Hindlimb muscle (tissue), 1 donor: ENCODE data around the gene PHC2. TPM values are rescaled to one million over a fixed set of nuclear protein-coding genes. Genes with fewer than 3 reads are reported as not detected.
A peak's percentile ranks its signal among the peaks of the same experiment; 100 is the strongest.

Source experiments
- DNase-seq: peaks from one replicate; pipeline ENCODE4 v3.0.0-alpha.2; 2013
- polyA plus RNA-seq: library from polyadenylated mRNA; unstranded; fragments of 120-200 nt; gene quantifications from one replicate; pipeline ENCODE4 v1.2.1, GENCODE V29; 2013; ENCODE audit not compliant: insufficient read length

Gene PHC2
- polyA plus RNA-seq, 1 donor = 77.9 TPM

DNA sequence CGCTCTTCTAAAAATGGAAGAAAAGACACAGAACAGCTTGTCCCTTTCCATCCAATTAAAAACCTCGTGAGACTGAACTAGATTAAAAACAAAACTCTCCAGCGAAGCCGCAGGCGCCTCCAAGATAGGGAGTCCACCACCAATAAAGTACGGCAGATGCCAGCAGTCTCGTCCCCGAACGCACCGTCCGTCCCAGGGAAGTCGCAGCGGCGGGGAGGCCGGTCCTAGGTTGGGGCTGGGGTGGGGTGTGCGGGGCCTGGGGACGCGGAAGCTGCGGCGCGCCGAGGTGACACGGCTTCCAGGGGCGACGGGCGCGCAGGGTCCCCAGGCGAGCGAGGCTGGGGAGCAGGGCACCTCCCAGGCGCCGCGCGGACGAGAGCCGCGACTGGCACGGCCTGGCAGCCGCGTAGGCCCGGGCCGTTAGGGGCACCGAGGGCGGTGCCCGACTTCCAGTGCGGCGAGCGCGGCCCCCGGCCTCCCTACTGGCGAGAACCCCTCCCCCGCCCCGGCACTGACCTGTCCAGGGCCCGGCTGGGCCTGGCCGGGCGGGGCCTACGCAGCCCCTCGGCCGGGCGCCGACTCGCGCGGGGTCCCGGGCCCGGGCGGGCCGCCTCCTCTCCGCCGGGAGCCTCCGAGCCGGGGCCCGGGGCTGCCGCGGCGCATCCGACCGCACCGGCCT lies 81.7 kb downstream of the PHC2 start:
- DNase-seq = no peak

- no peak for DNase-seq
Measured at GRCh38 chr1:33348676-33349080, 82.2 kb downstream of the PHC2 start.

DNA sequence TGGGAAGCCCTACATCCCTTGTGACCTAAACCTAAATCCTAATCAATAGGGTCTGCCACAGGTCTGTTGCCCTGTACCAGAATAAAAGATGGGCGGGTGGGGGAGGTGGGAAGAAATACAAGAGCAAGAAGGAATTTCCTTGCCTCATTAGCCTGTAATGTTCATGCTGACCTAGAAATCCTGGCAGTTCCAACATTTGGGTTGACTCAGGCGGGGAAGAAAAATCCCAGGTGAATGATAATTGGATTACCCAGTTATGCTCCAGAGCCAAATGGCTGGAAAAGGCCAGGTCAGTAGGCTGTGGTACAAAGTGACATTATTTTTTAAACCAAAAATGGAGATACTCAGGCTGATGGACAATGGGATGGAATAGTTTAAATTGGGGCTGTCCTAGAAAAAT lies 82.7 kb downstream of the PHC2 start:
- DNase-seq = no peak

DNA sequence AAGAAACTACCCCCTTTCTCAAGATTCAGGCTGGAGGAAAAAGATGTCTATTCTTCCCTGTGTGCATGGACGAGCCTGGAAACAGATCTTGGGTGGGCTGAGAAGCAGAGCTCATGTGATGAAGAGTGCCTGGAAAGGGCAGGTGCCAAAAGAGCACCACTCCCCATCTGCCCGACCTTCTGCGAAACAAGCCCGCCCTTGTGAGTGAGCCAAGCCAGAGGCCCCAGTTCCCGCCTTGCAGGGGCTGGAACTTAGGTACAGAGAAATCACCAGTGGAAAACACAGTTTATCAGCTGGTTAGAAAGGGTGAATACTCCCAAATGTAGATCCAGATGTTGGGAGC lies 83.3 kb downstream of the PHC2 start:
- no peak for DNase-seq

DNA sequence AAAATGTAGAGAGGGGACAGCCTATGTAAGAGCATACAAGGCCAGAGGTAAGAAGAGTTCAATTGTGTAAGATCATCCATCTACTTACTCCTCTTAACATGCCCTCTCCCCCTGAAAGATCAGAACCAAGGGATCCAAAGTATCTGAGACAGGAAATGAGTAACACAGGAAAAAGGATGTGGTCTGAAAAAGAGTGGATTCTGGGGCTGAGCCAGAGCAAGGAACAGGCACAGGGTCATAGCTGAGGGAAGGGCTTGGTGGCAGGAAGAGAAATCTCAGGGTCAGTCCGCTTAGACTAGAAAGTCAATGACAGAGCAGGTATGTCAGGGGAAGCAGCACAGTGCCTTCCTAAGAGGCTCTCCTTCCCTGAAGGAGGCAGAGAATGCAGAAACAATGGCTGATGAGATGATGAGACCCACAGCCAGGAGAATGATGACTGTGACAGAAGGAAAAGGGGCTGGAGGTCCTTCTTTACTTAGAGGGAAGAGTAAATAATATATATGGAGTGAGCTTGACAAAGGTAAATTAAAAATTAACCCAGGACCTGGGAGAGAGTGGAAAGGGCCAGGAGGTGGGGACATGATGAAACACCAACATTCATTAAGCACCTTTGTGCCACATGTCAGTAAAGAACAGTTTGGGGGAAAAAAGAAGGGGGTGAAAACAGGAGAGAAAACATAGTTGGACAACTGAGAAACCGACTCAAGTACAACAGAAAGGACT lies 83.8 kb downstream of the PHC2 start:
- DNase-seq = no peak

GRCh38 chr1:33346533-33346926 lies 84.4 kb downstream of the PHC2 start:
- no peak for DNase-seq

DNA sequence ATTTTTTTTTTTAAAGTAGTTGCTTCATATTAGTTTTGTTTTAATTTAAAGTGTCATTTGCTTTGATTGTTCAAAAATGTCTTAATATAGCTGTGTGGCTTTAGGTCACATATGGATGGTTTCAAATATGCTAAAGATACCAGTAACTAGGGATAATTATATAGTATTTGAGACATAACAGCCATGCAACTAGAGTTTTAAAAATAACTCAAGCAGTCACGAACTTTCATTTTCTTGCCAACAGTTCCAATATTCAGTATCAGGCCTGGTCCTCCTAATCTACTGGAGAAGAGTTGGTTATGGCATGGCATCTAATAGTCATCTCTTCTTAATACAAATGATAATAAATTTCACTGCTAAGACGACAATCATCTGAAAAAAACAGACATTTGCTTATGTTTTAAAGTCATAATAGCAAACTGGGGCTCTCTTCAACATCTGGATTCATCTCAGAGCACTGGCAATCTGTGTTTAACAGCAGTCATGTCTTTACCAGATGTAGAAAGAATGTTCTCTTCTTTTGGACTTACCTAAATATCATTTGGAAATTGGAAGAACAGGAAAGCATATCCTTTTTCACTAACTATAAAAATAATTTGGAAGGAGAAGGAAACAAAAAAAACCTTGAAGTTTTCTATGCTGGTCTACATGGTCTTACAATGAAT lies 85.9 kb downstream of the PHC2 start:
- DNase-seq = no peak

DNA sequence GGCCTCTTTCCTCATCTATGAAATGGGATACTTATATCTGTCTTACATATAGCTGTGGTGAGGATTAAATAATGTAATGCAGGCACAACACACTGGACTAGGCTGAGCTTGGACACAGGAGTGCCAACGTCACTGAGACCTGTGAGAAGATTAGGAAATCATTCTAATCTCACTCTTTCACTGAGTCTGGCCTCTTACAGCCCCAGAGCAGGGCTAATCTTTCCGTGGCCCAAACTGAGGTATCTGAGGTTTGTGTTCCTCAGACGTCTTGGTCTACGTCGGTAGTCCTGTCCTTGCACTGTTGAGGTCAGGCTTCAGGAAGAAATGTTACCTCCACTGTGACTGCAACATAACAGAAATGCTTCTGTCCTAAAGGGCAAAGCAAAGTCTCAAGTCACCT lies 87.4 kb downstream of the PHC2 start:
- no peak for DNase-seq

DNA sequence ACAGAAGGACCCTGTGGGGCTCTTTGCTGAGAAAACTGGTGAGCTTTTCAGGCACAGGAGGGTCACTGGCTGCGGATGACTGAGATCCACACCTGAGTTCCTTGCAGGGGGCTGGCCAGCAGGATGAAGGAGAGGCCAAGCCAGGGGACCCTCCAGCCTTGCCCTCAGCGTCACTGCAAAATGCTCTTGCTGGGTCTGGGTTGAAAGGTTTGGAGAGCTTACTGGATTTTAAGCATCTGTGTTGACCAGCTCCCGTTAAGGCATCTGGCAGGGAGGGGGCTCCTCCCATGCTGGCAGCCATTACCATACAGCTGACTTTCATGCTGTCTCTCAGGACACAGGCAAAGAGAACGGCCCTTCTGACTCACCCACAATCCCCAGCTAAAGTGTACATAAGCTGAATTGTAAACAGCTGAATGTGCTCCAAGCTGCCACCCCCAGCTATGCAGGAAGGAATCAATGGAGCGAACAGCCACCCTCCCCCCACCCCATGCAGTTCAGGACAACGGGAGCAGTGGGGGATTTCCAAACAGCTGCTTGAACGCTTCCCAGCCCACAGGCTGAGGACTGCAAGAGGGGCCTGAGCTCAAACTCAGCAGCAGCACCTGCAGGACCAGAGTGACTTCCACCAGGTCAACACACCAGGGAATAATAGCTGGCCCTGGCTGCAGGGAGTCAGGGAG lies 88.7 kb downstream of the PHC2 start:
- peak; percentile 76 for DNase-seq

- no peak for DNase-seq
Measured at GRCh38 chr1:33341190-33341589, 89.7 kb downstream of the PHC2 start.

DNA sequence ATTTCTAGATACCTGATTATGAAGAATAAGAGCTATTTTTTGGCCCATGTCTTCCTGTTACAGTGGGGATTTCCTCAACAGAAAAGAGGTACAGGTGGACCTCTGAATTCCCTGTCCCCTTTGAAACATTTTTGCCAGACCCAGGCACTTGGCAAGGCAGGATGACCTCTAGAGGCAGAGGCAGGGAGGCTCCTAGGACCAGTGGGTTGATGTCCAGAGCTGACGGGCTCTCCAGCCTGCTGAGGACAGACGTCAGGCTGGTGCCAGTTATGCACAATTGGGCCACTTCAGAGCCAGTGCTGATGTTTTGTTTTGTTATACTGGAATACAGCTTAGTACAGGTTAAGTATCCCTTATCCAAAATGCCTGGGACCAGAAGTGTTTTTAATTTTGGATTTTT lies 91.5 kb downstream of the PHC2 start:
- no peak for DNase-seq

GRCh38 chr1:33338440-33339211 lies 92.3 kb downstream of the PHC2 start:
- no peak for DNase-seq

GRCh38 chr1:33338048-33338439 lies 92.9 kb downstream of the PHC2 start:
- DNase-seq = no peak

DNA sequence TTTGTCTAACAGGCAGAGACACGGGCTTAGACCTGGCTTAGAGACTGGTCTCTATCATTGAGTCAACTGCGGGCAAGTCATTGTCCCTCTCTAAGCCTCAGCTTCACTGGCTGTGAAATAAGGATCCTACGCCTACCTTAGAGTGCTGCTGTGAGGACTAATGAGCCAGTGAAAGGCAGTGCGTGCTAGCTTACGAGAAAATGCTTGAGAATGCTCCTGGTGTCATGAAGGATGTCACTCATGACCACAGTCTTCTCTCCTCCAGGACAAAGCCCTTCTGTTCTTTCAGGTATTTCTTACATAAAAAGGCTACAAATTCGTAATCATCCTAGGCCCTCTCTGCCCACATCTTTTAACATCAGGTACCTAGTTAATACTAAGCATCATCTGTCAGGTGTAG lies 93.5 kb downstream of the PHC2 start:
- no peak for DNase-seq

DNA sequence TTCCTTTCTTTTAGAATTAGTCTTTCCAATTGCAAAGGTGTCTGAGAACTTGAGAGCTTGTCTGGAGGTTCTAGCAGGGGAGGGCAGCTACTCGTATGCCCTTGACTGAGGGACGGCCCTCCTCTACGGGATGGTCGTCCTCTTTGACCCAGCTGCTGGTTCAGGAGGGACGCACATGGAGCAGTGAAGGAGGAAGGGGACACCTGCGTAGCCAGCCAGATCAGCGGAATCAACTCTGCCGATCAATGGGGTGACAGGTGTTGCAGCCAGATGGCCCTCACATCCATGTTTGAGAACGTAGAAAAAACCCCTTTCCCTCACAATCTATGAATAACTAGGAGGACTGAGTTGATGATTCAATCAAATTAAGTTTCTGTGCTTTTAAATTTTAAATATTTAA lies 94.3 kb downstream of the PHC2 start:
- DNase-seq = no peak

DNA sequence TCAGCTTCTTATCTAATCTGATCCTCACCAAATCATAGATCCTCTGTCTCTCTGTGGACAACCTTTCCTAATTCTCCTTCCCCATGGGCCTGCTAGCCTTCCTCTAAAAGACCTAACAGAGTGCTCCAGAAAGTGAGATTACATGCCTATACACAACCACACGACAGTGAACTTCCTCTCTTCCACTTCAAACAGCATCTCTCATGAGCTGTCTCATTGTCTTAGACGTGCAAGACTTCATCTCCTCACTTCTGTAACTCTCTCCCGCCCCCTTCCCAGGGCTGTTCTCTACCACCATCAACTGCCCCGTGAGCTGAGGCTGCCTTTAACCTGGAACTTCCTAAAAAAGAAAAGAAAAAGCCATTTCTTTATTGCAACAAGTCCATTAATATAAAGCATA lies 95.9 kb downstream of the PHC2 start:
- DNase-seq = no peak

- no peak for DNase-seq
Measured at GRCh38 chr1:33334081-33334552, 96.8 kb downstream of the PHC2 start.

DNA sequence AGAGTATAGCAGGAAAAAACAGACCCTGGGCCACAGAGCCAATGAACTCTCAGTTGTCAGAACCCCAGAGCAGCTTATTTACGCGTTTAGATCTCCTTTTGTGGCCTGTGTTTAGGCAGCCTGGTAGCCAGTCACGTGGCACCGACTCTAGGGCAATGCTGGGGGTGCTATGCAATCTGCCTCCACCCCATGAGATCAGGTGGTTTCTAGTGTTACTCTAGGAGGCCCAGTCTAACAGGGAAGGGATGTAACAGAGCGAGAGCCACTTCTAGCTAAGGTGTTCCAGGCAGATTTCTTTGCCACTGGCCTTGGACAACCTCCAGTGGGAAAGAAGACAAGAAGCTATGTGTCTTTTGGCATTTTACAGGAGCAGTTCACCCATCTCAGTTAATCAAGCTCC lies 98.0 kb downstream of the PHC2 start:
- no peak for DNase-seq

- no peak for DNase-seq
Measured at GRCh38 chr1:33332357-33332789, 98.5 kb downstream of the PHC2 start.

DNA sequence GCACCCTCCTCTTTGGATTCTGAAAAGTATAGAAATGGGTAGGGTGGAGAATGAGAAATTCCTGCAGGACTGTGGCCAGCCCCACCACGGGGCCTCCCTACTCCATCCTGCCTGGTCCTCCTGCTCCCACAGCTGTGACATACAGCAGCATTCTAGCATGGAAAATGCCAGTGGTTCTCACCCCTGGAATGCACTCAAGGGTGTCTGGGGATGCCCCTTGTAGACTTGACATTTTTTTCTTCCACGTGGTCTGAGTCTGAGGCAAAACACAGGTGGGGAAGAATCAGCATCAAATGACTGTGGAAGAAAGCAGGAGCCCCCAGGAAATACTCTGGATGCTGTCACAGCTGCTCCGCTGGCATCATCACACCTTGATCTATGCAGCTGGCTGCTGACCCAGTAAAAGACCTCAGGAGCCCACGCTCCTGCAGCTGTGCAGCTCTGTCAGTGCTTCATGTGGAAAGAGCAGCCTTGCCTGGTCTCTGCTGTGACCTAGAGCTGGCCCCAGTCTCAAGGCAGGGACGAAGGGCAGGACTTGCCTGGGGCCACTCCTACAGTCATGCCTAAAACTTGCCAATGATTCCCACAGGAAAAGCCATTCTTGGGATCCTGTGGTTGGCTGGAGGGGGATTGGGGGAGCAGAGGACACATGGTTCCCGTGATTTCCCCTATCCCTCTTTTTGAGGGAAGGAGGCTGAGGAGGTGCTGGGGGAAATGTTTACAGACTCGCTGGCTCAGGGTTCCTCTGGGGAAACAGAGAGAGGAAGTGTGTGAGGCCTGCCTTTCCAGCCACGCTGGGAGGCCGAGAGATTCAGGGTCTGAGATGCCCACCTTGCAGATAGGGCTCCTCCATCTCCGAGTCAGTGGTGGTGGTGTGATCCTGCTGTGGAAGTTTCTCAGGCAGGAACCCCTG lies 99.2 kb downstream of the PHC2 start:
- DNase-seq = no peak

DNA sequence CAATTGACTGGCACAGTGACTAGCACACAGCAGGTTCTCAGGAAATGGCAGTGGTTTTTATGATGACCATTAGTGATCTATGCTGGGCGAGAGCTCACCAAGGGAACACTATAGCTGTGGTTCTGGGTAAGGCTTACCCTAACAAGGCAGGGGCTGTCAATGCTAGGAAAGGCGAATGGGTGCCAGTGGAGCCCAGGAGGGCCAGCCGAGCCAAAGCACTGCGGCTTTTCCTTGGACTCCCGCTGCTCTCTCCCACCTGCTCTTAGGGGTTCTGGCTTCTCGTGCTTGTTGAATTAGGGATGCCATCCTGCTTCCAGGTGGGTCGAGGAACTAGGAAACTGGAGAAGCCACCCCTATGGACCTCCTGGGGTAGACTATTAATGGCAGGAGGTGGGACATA lies 100.0 kb downstream of the PHC2 start:
- DNase-seq = no peak
